Measurements from ENCODE around the gene CHST15. TPM values are rescaled to one million over a fixed set of nuclear protein-coding genes. Genes with fewer than 3 reads are reported as not detected.

The CHST15 gene
- total and polyA plus RNA-seq, 2 of the 8 experiments (the other 6 are each of a cell fraction or from before 2014, with no cell fraction given) = 8.8 to 9.1 TPM

DNA sequence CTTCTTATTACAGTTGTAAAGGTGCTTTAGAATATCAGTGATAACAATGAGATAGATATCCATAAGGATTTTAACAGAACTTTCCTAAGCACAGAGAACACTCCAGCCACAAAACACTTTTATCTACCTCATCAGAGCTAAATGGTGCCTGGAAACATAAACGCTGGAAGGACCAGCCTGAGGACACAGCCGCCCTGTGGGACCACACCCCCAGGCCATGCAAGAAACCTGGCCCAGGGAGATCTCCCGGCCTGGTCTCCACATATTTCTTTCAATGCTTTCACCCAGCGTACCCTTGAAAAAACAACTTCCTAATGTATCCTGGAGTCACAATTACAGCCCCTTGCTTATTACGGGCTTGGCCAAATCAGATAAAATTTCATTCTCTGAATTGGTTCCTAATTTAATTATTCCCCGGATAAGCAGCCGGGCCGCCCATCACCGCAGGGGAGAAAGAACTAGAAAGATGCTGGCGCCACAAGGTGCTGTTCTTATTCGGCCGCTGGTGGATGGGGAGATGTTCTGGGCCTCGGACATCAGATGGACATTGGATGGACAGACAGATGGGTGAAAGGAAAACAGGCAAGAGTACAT lies 11.8 kb downstream of the CHST15 start:
- H4K20me1 ChIP-seq (replicated peaks in 1 of 2; ENCODE audit: control insufficient read depth in 1 of 2, insufficient read depth in 2 of 2, low read length in 2 of 2) = peaks cover 0 to 3% of the 10 kb centered on the region in 2 experiments
- no peaks in the 10 kb centered on the region; a peak in 2 of 4 replicates for H3K79me2 ChIP-seq (ENCODE audit: control insufficient read depth in 1 of 2, insufficient read depth in 2 of 2, low read length in 2 of 2)
- ChIA-PET CTCF (ENCODE audit: partially characterized antibody) (interaction anchor here (1.6 kb wide), 1 partner anchor 307 kb away, joined by 3 read pairs; no protein-coding TSS in a partner anchor), POLR2A (ENCODE audit: partially characterized antibody) (no interaction called here)
- no peaks in the 10 kb centered on the region for H3K23me2 ChIP-seq (ENCODE audit: low read depth, low read length)
- H2AFZ ChIP-seq (ENCODE audit: low read length) = no peak overlapping the region
- 0 out of 2 replicates have a peak overlapping the region, but pooled peaks have one; percentile 33 for H2BK15ac ChIP-seq (ENCODE audit: low read length)
- no peak overlapping the region for H2BK12ac ChIP-seq (ENCODE audit: low read depth, low read length)
- H4K5ac ChIP-seq (ENCODE audit: insufficient read length, low read depth, low read length) = no peak overlapping the region
- H3K27me3 ChIP-seq (replicated peaks in 1 of 4; ENCODE audit: control insufficient read depth in 3 of 4, extremely low read depth in 1 of 4, insufficient read depth in 3 of 4, low read length in 3 of 4) = no peaks in the 10 kb centered on the region
- 92% methylated on average over 13 of the region's 13 CpGs; no CpG with 5 or more reads in 1 of the 2 experiments for WGBS, 2 experiments (ENCODE audit: extremely low coverage in 1 of 2, insufficient coverage in 1 of 2, insufficient read length in 1 of 2, insufficient replicate concordance in 2 of 2, low coverage in 1 of 2, low lambda C conversion rate in 2 of 2, missing lambda C conversion rate in 1 of 2)
- H3K4me1 ChIP-seq (replicated peaks in 1 of 4; ENCODE audit: control insufficient read depth in 3 of 4, insufficient read depth in 4 of 4, low read length in 3 of 4) = no peaks in the 10 kb centered on the region
- no peak overlapping the region for H3K14ac ChIP-seq (ENCODE audit: insufficient read length)
- H4K8ac ChIP-seq (ENCODE audit: extremely low read depth, insufficient read depth, low read length) = no peak overlapping the region
- no peak overlapping the region for H3K27ac ChIP-seq (ENCODE audit: low read depth, low read length)
- no peak overlapping the region for H3K4me2 ChIP-seq (ENCODE audit: insufficient read depth in 1 of 2, low read depth in 2 of 2, low read length in 2 of 2)
- H3K9ac ChIP-seq (replicated peaks in 1 of 4; ENCODE audit: extremely low read depth in 1 of 4, low read depth in 3 of 4, low read length in 3 of 4) = no peak overlapping the region
- H3K4me3 ChIP-seq (ENCODE audit: extremely low read depth in 1 of 4, insufficient read depth in 2 of 4, low read depth in 3 of 4, low read length in 4 of 4) = no peak overlapping the region
- DNase-seq (ENCODE audit: low read depth in 1 of 2, low spot score in 2 of 2) (no peak), FAIRE-seq (no peak)
- H3K23ac ChIP-seq (ENCODE audit: insufficient read length) = no peak overlapping the region
- no peak overlapping the region for H4K91ac ChIP-seq (replicated peaks; ENCODE audit: insufficient read length, low read length)
- H2BK120ac ChIP-seq (replicated peaks; ENCODE audit: low read depth, low read length) = no peak overlapping the region
- H3K79me1 ChIP-seq (ENCODE audit: low read depth, low read length) = no peaks in the 10 kb centered on the region; the same call in 1 of the 2 replicates
- H3K9me3 ChIP-seq (ENCODE audit: insufficient read depth in 2 of 2, low read depth in 1 of 2, low read length in 1 of 2) = no peaks in the 10 kb centered on the region
- H2AK5ac ChIP-seq (ENCODE audit: low read depth, low read length) = no peak overlapping the region
- no peak overlapping the region for H3K4ac ChIP-seq (replicated peaks; ENCODE audit: insufficient read length, low read depth, low read length)
- no peak overlapping the region for H2BK20ac ChIP-seq (ENCODE audit: low read length)
- H3K36me3 ChIP-seq (ENCODE audit: control insufficient read depth in 2 of 4, insufficient read depth in 4 of 4, low read length in 3 of 4) = no peaks in the 10 kb centered on the region
- no peak overlapping the region for H3K56ac ChIP-seq (replicated peaks; ENCODE audit: insufficient read length, low read depth, low read length)
- H3K18ac ChIP-seq (ENCODE audit: extremely low read depth, low read length) = no peak overlapping the region
- no peak overlapping the region for H2BK5ac ChIP-seq (ENCODE audit: low read depth, low read length)
- TF ChIP-seq CBX8 (IDR thresholded peaks at IDR 0.05; ENCODE audit: borderline replicate concordance, low read depth, low read length) (no peak), YY1 (IDR thresholded peaks at IDR 0.05; ENCODE audit: low read depth, low read length) (no peak), BCL11A (IDR thresholded peaks at IDR 0.05; ENCODE audit: low read depth in 2 of 2, low read length in 2 of 2) (no peak), KDM1A (IDR thresholded peaks at IDR 0.05; ENCODE audit: borderline replicate concordance, low read length) (no peak), SIN3A (conservative IDR thresholded peaks at IDR 0.05 in 1 of 2, IDR thresholded peaks at IDR 0.05 in 1 of 2; ENCODE audit: low read depth in 1 of 2, low read length in 2 of 2) (no peak), SAP30 (IDR thresholded peaks at IDR 0.05; ENCODE audit: insufficient read depth, insufficient replicate concordance, low read length) (no peak), SRF (IDR thresholded peaks at IDR 0.05; ENCODE audit: low read depth, low read length) (no peak), SIX5 (IDR thresholded peaks at IDR 0.05; ENCODE audit: low read depth, low read length) (no peak)
- TF ChIP-seq, protein P1, sequence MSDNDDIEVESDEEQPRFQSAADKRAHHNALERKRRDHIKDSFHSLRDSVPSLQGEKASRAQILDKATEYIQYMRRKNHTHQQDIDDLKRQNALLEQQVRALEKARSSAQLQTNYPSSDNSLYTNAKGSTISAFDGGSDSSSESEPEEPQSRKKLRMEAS (IDR thresholded peaks at IDR 0.05) = no peak
- TF ChIP-seq, protein P2, sequence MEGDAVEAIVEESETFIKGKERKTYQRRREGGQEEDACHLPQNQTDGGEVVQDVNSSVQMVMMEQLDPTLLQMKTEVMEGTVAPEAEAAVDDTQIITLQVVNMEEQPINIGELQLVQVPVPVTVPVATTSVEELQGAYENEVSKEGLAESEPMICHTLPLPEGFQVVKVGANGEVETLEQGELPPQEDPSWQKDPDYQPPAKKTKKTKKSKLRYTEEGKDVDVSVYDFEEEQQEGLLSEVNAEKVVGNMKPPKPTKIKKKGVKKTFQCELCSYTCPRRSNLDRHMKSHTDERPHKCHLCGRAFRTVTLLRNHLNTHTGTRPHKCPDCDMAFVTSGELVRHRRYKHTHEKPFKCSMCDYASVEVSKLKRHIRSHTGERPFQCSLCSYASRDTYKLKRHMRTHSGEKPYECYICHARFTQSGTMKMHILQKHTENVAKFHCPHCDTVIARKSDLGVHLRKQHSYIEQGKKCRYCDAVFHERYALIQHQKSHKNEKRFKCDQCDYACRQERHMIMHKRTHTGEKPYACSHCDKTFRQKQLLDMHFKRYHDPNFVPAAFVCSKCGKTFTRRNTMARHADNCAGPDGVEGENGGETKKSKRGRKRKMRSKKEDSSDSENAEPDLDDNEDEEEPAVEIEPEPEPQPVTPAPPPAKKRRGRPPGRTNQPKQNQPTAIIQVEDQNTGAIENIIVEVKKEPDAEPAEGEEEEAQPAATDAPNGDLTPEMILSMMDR (IDR thresholded peaks at IDR 0.05; ENCODE audit: control extremely low read depth in 1 of 3, insufficient read depth in 1 of 3, low read depth in 1 of 3, low read length in 3 of 3) = no peak
